ENCODE data around the gene CDC14B.
"Not testable (repeated sequence)": the region's sequence is repeated elsewhere in the genome, so short reads cannot be mapped to it uniquely, and the experiment has no call there.

The CDC14B gene

DNA sequence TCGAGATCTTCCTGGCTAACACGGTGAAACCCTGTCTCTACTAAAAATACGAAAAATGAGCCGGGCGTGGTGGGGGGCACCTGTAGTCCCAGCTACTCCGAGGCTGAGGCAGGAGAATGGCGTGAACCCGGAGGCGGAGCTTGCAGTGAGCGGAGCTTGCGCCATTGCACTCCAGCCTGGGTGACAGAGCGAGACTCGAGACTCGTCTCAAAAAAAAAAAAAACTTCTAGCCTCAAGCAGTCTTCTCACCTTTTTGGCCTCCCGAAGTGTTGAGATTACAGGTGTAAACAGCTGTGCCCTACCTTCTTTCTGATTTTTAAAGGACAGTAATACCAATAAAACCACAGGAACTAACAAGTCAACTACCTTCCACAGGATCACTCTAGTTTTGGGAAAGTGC is 76.5 kb downstream of the CDC14B start:
- H3K79me1 ChIP-seq (replicated peaks; ENCODE audit: low read length, poor library complexity, severe bottlenecking); H2BK5ac ChIP-seq (ENCODE audit: low read depth, low read length, poor library complexity, severe bottlenecking); H2BK15ac ChIP-seq (ENCODE audit: low read depth, poor library complexity, severe bottlenecking); H3K4me1 ChIP-seq (ENCODE audit: control insufficient read depth, insufficient read depth, low read depth, low read length); H3K9ac ChIP-seq (ENCODE audit: low read length); H3K27me3 ChIP-seq (ENCODE audit: control insufficient read depth in 1 of 2, insufficient read depth in 1 of 2, low read length in 2 of 2); H3K18ac ChIP-seq (ENCODE audit: low read depth in 1 of 2, low read length in 2 of 2); H3K4me2 ChIP-seq (ENCODE audit: low read length, poor library complexity, severe bottlenecking); H3K9me3 ChIP-seq (ENCODE audit: control insufficient read depth, low read length); H3K14ac ChIP-seq (ENCODE audit: low read length in 2 of 2); H3K4me3 ChIP-seq (ENCODE audit: insufficient read depth in 1 of 2, low read depth in 1 of 2, low read length in 2 of 2); H2BK120ac ChIP-seq (ENCODE audit: low read depth, low read length); H3K23ac ChIP-seq (ENCODE audit: low read length in 2 of 2); H4K91ac ChIP-seq (ENCODE audit: low read length); H2AFZ ChIP-seq (ENCODE audit: low read depth, low read length); DNase-seq; H2AK5ac ChIP-seq (ENCODE audit: low read length, severe bottlenecking); H3K4ac ChIP-seq (ENCODE audit: low read depth in 1 of 2, low read length in 2 of 2); H4K8ac ChIP-seq (ENCODE audit: low read length); H3K27ac ChIP-seq (ENCODE audit: low read length, poor library complexity, severe bottlenecking); H2BK12ac ChIP-seq (ENCODE audit: low read length in 2 of 2): not testable (repeated sequence)
- WGBS: 93% methylated on average over 15 of the region's 15 CpGs
- peaks cover 0 to 75% of the 10 kb centered on the region in 2 experiments for H3K36me3 ChIP-seq (ENCODE audit: control insufficient read depth in 1 of 2, insufficient read depth in 2 of 2, low read depth in 1 of 2, low read length in 2 of 2)

DNA sequence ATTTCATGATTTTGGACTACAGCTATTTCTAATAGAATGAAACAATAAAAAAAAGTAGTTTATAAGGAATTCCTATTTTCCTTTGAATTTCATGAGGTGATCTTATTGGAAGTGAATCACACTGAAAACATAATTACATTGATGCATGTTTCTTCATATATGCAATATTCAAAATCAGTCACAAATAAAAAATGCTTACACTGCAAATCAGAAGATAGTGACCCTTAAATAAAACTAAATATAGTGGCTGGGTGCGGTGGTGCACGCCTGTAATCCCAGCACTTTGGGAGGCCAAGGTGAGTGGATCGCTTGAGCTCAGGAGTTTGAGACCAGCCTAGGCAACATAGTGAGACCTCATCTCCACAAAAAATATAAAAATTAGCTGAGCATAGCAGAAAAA is 79.5 kb downstream of the CDC14B start:
- 100% methylated on average over 3 of the region's 3 CpGs for WGBS
- Histone ChIP-seq H3K4me3 (ENCODE audit: insufficient read depth in 1 of 2, low read depth in 1 of 2, low read length in 2 of 2) (no peak overlapping the region), H4K8ac (ENCODE audit: low read length) (no peak overlapping the region)

GRCh38 chr9:96532173-96532572 is 87.5 kb downstream of the CDC14B start:
- Histone ChIP-seq H3K9me3 (ENCODE audit: control insufficient read depth, low read length) (no peaks in the 10 kb centered on the region), H3K27ac (ENCODE audit: low read length, poor library complexity, severe bottlenecking) (no peak overlapping the region), H2BK120ac (ENCODE audit: low read depth, low read length) (no peak overlapping the region), H2BK5ac (ENCODE audit: low read depth, low read length, poor library complexity, severe bottlenecking) (no peak overlapping the region), H3K4me1 (ENCODE audit: control insufficient read depth, insufficient read depth, low read depth, low read length) (no peaks in the 10 kb centered on the region), H3K4me2 (ENCODE audit: low read length, poor library complexity, severe bottlenecking) (no peak overlapping the region), H3K18ac (ENCODE audit: low read depth in 1 of 2, low read length in 2 of 2) (no peak overlapping the region), H3K14ac (ENCODE audit: low read length in 2 of 2) (no peak overlapping the region), H2BK15ac (ENCODE audit: low read depth, poor library complexity, severe bottlenecking) (no peak overlapping the region), H3K79me1 (replicated peaks; ENCODE audit: low read length, poor library complexity, severe bottlenecking) (no peaks in the 10 kb centered on the region), H3K9ac (ENCODE audit: low read length) (no peak overlapping the region), H3K36me3 (ENCODE audit: control insufficient read depth in 1 of 2, insufficient read depth in 2 of 2, low read depth in 1 of 2, low read length in 2 of 2) (peaks cover 4 to 93% of the 10 kb centered on the region in 2 experiments), H2AFZ (ENCODE audit: low read depth, low read length) (no peak overlapping the region), H3K4ac (ENCODE audit: low read depth in 1 of 2, low read length in 2 of 2) (no peak overlapping the region), H2BK12ac (ENCODE audit: low read length in 2 of 2) (no peak overlapping the region), H4K91ac (ENCODE audit: low read length) (no peak overlapping the region), H2AK5ac (ENCODE audit: low read length, severe bottlenecking) (no peak overlapping the region), H3K4me3 (ENCODE audit: insufficient read depth in 1 of 2, low read depth in 1 of 2, low read length in 2 of 2) (no peak overlapping the region), H3K23ac (ENCODE audit: low read length in 2 of 2) (no peak overlapping the region), H4K8ac (ENCODE audit: low read length) (no peak overlapping the region), H3K27me3 (ENCODE audit: control insufficient read depth in 1 of 2, insufficient read depth in 1 of 2, low read length in 2 of 2) (no peaks in the 10 kb centered on the region)
- no peak for DNase-seq

More for the DNA sequence above, 79.5 kb downstream of the CDC14B start:
- Histone ChIP-seq H2BK120ac (ENCODE audit: low read depth, low read length) (no peak overlapping the region), H3K9ac (ENCODE audit: low read length) (no peak overlapping the region), H3K4me1 (ENCODE audit: control insufficient read depth, insufficient read depth, low read depth, low read length) (no peaks in the 10 kb centered on the region), H3K79me1 (replicated peaks; ENCODE audit: low read length, poor library complexity, severe bottlenecking) (peaks cover 7% of the 10 kb centered on the region), H3K9me3 (ENCODE audit: control insufficient read depth, low read length) (no peaks in the 10 kb centered on the region), H3K4ac (ENCODE audit: low read depth in 1 of 2, low read length in 2 of 2) (no peak overlapping the region), H3K23ac (ENCODE audit: low read length in 2 of 2) (no peak overlapping the region), H2BK12ac (ENCODE audit: low read length in 2 of 2) (no peak overlapping the region), H2BK15ac (ENCODE audit: low read depth, poor library complexity, severe bottlenecking) (no peak overlapping the region), H3K4me2 (ENCODE audit: low read length, poor library complexity, severe bottlenecking) (no peak overlapping the region), H2AFZ (ENCODE audit: low read depth, low read length) (no peak overlapping the region), H3K27me3 (ENCODE audit: control insufficient read depth in 1 of 2, insufficient read depth in 1 of 2, low read length in 2 of 2) (no peaks in the 10 kb centered on the region), H4K91ac (ENCODE audit: low read length) (no peak overlapping the region), H3K14ac (ENCODE audit: low read length in 2 of 2) (no peak overlapping the region), H2BK5ac (ENCODE audit: low read depth, low read length, poor library complexity, severe bottlenecking) (no peak overlapping the region), H3K18ac (ENCODE audit: low read depth in 1 of 2, low read length in 2 of 2) (no peak overlapping the region), H2AK5ac (ENCODE audit: low read length, severe bottlenecking) (no peak overlapping the region), H3K36me3 (ENCODE audit: control insufficient read depth in 1 of 2, insufficient read depth in 2 of 2, low read depth in 1 of 2, low read length in 2 of 2) (peaks cover 5 to 89% of the 10 kb centered on the region in 2 experiments), H3K27ac (ENCODE audit: low read length, poor library complexity, severe bottlenecking) (no peak overlapping the region)
- no peak for DNase-seq

DNA sequence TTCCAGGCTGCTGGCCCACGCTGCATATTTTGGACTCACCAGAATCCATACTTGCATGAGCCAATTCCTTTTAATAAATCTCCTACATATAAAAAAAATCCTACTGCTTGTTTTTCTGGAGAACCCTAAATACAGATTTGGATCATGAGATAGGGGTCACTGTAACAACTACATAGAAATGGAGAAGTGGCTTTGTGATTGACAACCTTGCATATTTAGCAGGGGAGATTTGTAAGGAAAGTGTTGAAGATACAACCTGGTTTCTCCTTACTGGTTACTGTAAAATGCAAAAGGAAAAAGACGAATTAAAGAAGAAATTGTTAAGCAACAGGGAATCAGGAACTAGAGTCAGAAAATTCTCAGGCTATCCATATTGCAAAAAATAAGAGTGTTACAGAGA is 94.9 kb downstream of the CDC14B start:
- H2BK5ac ChIP-seq (ENCODE audit: low read depth, low read length, poor library complexity, severe bottlenecking): no peak overlapping the region
- no peak overlapping the region for H3K23ac ChIP-seq (ENCODE audit: low read length in 2 of 2)
- peaks cover 2% of the 10 kb centered on the region for H3K4me1 ChIP-seq (ENCODE audit: control insufficient read depth, insufficient read depth, low read depth, low read length)
- no peak overlapping the region for H2AK5ac ChIP-seq (ENCODE audit: low read length, severe bottlenecking)
- no peak overlapping the region for H3K4me3 ChIP-seq (ENCODE audit: insufficient read depth in 1 of 2, low read depth in 1 of 2, low read length in 2 of 2)
- no peak overlapping the region for H4K91ac ChIP-seq (ENCODE audit: low read length)
- no peak overlapping the region for H2BK120ac ChIP-seq (ENCODE audit: low read depth, low read length)
- no peak overlapping the region for H2AFZ ChIP-seq (ENCODE audit: low read depth, low read length)
- no peak overlapping the region for H3K4me2 ChIP-seq (ENCODE audit: low read length, poor library complexity, severe bottlenecking)
- no peak overlapping the region for H3K14ac ChIP-seq (ENCODE audit: low read length in 2 of 2)
- H3K4ac ChIP-seq (ENCODE audit: low read depth in 1 of 2, low read length in 2 of 2): no peak overlapping the region
- no peak for DNase-seq
- H3K36me3 ChIP-seq (ENCODE audit: control insufficient read depth in 1 of 2, insufficient read depth in 2 of 2, low read depth in 1 of 2, low read length in 2 of 2): peaks cover 5 to 77% of the 10 kb centered on the region in 2 experiments
- no peak overlapping the region for H3K18ac ChIP-seq (ENCODE audit: low read depth in 1 of 2, low read length in 2 of 2)
- H2BK12ac ChIP-seq (ENCODE audit: low read length in 2 of 2): no peak overlapping the region
- H3K9ac ChIP-seq (ENCODE audit: low read length): no peak overlapping the region
- WGBS: 92% methylated on average over 2 of the region's 2 CpGs
- no peaks in the 10 kb centered on the region for H3K9me3 ChIP-seq (ENCODE audit: control insufficient read depth, low read length)
- H3K27ac ChIP-seq (ENCODE audit: low read length, poor library complexity, severe bottlenecking): no peak overlapping the region
- no peak overlapping the region for H2BK15ac ChIP-seq (ENCODE audit: low read depth, poor library complexity, severe bottlenecking)
- peaks cover 2% of the 10 kb centered on the region for H3K79me1 ChIP-seq (replicated peaks; ENCODE audit: low read length, poor library complexity, severe bottlenecking)
- H4K8ac ChIP-seq (ENCODE audit: low read length): no peak overlapping the region
- no peaks in the 10 kb centered on the region for H3K27me3 ChIP-seq (ENCODE audit: control insufficient read depth in 1 of 2, insufficient read depth in 1 of 2, low read length in 2 of 2)
